ENCODE data around the gene ZNF624.

GRCh38 chr17:16599537-16599936 lies 54.1 kb downstream of the ZNF624 start:
- TF ChIP-seq POLR2A (IDR thresholded peaks at IDR 0.05) (no peak), CTCF (IDR thresholded peaks at IDR 0.05) (no peak)

All from breast epithelium (tissue), 3 donors.